Right lobe of liver (tissue), 4 donors: ENCODE measurements around the gene SPOPL.

ENCODE experiments used
- POLR2A ChIP-seq: fragments of 450-650 bp; IDR thresholded peaks from one replicate; pipeline ENCODE4 v1.6.1; 2017; ENCODE audit warnings: antibody characterized with exemption, mild to moderate bottlenecking
- TF ChIP-seq, protein P1 (sequence below), 4 donors: fragments of 200-600 bp in 3 of 4; fragments of 450-650 bp in 1 of 4; IDR thresholded peaks; one replicate each; pipeline versions ENCODE4 v1.5.1 to v1.8.0; 2016 to 2022; ENCODE audit warnings: antibody characterized with exemption in 4 of 4, mild to moderate bottlenecking in 2 of 4
- donor health status: DM: no; HTN: no; CAD: no.
- donor health status: DM: no; HTN: no; CAD: no.
- donor health status: DM: no; HTN: yes; CAD: no.

DNA sequence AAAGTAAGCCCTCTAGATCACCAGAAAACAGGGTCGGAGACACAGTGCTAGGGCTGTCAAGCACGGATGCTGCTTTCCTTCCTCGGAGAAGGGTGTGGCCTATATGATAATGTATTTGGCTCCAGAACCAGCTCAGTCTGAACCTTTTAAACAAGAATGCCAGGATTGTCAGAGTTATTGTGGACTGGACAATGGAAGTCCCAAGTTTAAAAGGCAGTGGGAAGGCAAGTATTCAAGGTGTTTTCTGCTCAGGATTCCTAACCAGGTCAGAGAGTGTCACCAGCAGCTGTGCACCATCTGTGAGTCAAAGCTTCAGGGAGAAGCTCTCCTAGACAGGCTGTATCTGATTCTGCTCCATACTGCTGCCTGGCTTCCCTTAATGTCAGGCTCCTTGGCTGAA, 94.8 kb downstream of the SPOPL start:
- TF ChIP-seq, protein P1, sequence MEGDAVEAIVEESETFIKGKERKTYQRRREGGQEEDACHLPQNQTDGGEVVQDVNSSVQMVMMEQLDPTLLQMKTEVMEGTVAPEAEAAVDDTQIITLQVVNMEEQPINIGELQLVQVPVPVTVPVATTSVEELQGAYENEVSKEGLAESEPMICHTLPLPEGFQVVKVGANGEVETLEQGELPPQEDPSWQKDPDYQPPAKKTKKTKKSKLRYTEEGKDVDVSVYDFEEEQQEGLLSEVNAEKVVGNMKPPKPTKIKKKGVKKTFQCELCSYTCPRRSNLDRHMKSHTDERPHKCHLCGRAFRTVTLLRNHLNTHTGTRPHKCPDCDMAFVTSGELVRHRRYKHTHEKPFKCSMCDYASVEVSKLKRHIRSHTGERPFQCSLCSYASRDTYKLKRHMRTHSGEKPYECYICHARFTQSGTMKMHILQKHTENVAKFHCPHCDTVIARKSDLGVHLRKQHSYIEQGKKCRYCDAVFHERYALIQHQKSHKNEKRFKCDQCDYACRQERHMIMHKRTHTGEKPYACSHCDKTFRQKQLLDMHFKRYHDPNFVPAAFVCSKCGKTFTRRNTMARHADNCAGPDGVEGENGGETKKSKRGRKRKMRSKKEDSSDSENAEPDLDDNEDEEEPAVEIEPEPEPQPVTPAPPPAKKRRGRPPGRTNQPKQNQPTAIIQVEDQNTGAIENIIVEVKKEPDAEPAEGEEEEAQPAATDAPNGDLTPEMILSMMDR (IDR thresholded peaks at IDR 0.05) = no peak
- TF ChIP-seq POLR2A = no peak
